OCI-LY7 (cell line): ENCODE results near the gene RNF186.

Experiments used
- CTCF ChIP-seq: fragments of 200-600 bp; sonication (generic); conservative IDR thresholded peaks from 2 replicates; pipeline ENCODE4 v1.5.1; 2014; ENCODE audit warnings: mild to moderate bottlenecking, antibody characterized with exemption, low read length, moderate library complexity, mixed read lengths
- EZH2phosphoT487 ChIP-seq: fragments of 200-600 bp; sonication (generic); IDR thresholded peaks from 2 replicates; pipeline ENCODE4 v1.6.1; 2018; ENCODE audit warnings: low read depth, borderline replicate concordance, mild to moderate bottlenecking, mixed run types, antibody characterized with exemption, low read length, moderate library complexity, mixed read lengths

- TF ChIP-seq CTCF (no peak), EZH2phosphoT487 (no peak)
Observed at GRCh38 chr1:19845555-19845954, 30.5 kb upstream of the RNF186 start.
